B cell (primary cell): ENCODE data around the gene LSM14A. TPM values are rescaled to one million over a fixed set of nuclear protein-coding genes. Genes with fewer than 3 reads are reported as not detected.
"Not testable (repeated sequence)": the region's sequence is repeated elsewhere in the genome, so short reads cannot be mapped to it uniquely, and the experiment has no call there.

ENCODE experiments used
- ATAC-seq: fragments of 200-7000 bp; cut with Tn5 transposase; one replicate; pipeline ENCODE4 v1.10.0; 2021; ENCODE audit warnings: low read depth, mild to moderate bottlenecking, moderate number of reproducible peaks, moderate library complexity
- CTCF ChIA-PET: fragments of 350-600 bp; sonication (Branson Sonifier 250); formaldehyde crosslinking; loops from one replicate; lab custom pipeline; 2021; ENCODE audit warnings: antibody characterized with exemption, inconsistent platforms; lab: Charles Lee
- POLR2A ChIA-PET: fragments of 350-600 bp; sonication (Branson Sonifier 250); formaldehyde crosslinking; loops from one replicate; lab custom pipeline; 2021; ENCODE audit warnings: antibody characterized with exemption; lab: Charles Lee
- DNase-seq: peaks from one replicate; pipeline ENCODE4 v3.0.0; 2013
- H2AFZ ChIP-seq: 2 replicates; pipeline ENCODE4 v1.6.1; 2012; ENCODE audit warnings: mild to moderate bottlenecking, low read depth, low read length; ENCODE audit not compliant: insufficient read depth, poor library complexity, severe bottlenecking
- H3K27ac ChIP-seq, 2 donors: 1 replicate in 1 of 2; 2 replicates in 1 of 2; pipeline ENCODE4 v1.5.1; 2012 to 2013; ENCODE audit warnings: low read length in 2 of 2, mild to moderate bottlenecking in 2 of 2, moderate library complexity in 1 of 2
- H3K27me3 ChIP-seq, 4 experiments: fragments of 200-600 bp in 1 of 4; sonication (generic) in 1 of 4; replicated peaks in 1 of 4; 1 replicate in 2 of 4; 2 replicates in 2 of 4; pipeline versions ENCODE4 v1.6.1 to v1.7.0; 2013 to 2016; ENCODE audit warnings: low read length in 3 of 4, mild to moderate bottlenecking in 2 of 4, mixed read lengths in 1 of 4, moderate library complexity in 1 of 4; ENCODE audit not compliant: insufficient read depth in 4 of 4, control insufficient read depth in 3 of 4; ENCODE audit errors: control extremely low read depth in 1 of 4
- H3K36me3 ChIP-seq, 2 experiments: replicated peaks in 1 of 2; 1 replicate in 1 of 2; 2 replicates in 1 of 2; pipeline versions ENCODE4 v1.6.1 to v1.7.1; 2013; ENCODE audit warnings: low read length in 1 of 2; ENCODE audit not compliant: insufficient read depth in 2 of 2, control insufficient read depth in 1 of 2; ENCODE audit errors: control extremely low read depth in 1 of 2, extremely low read depth in 1 of 2
- H3K4me1 ChIP-seq, 2 donors: fragments of 200-600 bp in 1 of 2; sonication (generic) in 1 of 2; 1 replicate in 1 of 2; 2 replicates in 1 of 2; pipeline versions ENCODE4 v1.5.1 to v1.6.1; 2013 to 2017; ENCODE audit warnings: low read length in 2 of 2; ENCODE audit not compliant: control insufficient read depth in 2 of 2, insufficient read depth in 2 of 2
- H3K4me2 ChIP-seq: replicated peaks from 2 replicates; pipeline ENCODE3; 2012; ENCODE audit warnings: mild to moderate bottlenecking, low read depth, low read length; ENCODE audit not compliant: poor library complexity, severe bottlenecking
- H3K4me3 ChIP-seq, 5 experiments: fragments of 200-600 bp in 1 of 5; sonication (generic) in 1 of 5; 1 replicate in 3 of 5; 2 replicates in 2 of 5; pipeline versions ENCODE4 v1.5.1 to v1.7.0; 2011 to 2016; ENCODE audit warnings: low read length in 4 of 5, mild to moderate bottlenecking in 4 of 5, low read depth in 2 of 5, control low read depth in 1 of 5, moderate library complexity in 1 of 5; ENCODE audit not compliant: insufficient read depth in 1 of 5; ENCODE audit errors: control extremely low read depth in 1 of 5, extremely low read depth in 1 of 5
- H3K79me2 ChIP-seq: fragments of 200-600 bp; sonication (generic); one replicate; pipeline ENCODE4 v1.6.0; 2016; ENCODE audit warnings: low read length; ENCODE audit not compliant: control insufficient read depth, insufficient read depth
- H3K9ac ChIP-seq: fragments of 200-600 bp; sonication (generic); 2 replicates; pipeline ENCODE4 v1.6.1; 2017; ENCODE audit warnings: mild to moderate bottlenecking, low read length, moderate library complexity
- H3K9me3 ChIP-seq, 3 donors: one replicate each; pipeline versions ENCODE4 v1.6.1 to v1.7.1; 2013; ENCODE audit warnings: low read length in 2 of 3; ENCODE audit not compliant: control insufficient read depth in 2 of 3, insufficient read depth in 1 of 3; ENCODE audit errors: control extremely low read depth in 1 of 3
- H4K20me1 ChIP-seq: 2 replicates; pipeline ENCODE4 v1.6.0; 2012; ENCODE audit warnings: mild to moderate bottlenecking, low read length; ENCODE audit not compliant: insufficient read depth, control insufficient read depth, poor library complexity, severe bottlenecking
- H3K27ac Mint-ChIP-seq: one replicate; pipeline ENCODE4 v1.8.0; 2021; ENCODE audit warnings: mixed read lengths
- H3K27me3 Mint-ChIP-seq: one replicate; pipeline ENCODE4 v1.8.0; 2021; ENCODE audit warnings: mixed read lengths
- H3K4me1 Mint-ChIP-seq: one replicate; pipeline ENCODE4 v1.8.0; 2021; ENCODE audit warnings: mixed read lengths
- H3K4me3 Mint-ChIP-seq: one replicate; pipeline ENCODE4 v1.8.0; 2021; ENCODE audit warnings: mixed read lengths
- H3K9me3 Mint-ChIP-seq: one replicate; pipeline ENCODE4 v1.8.0; 2022; ENCODE audit warnings: mixed read lengths; ENCODE audit not compliant: insufficient read depth
- EZH2 ChIP-seq: IDR thresholded peaks from 2 replicates; pipeline ENCODE4 v1.6.1; 2012; ENCODE audit warnings: borderline replicate concordance, low read depth, mild to moderate bottlenecking, moderate library complexity, low read length; ENCODE audit not compliant: insufficient read depth, poor library complexity, severe bottlenecking
- WGBS: methylation state at CpG from one replicate; pipeline ENCODE4 v1.1.5; 2013; ENCODE audit warnings: missing lambda C conversion rate; ENCODE audit not compliant: insufficient coverage; 5-methylcytosine and 5-hydroxymethylcytosine counted together
- intact Hi-C: fragments of 100-400 bp; cut with micrococcal nuclease; formaldehyde crosslinking; loops from one replicate; pipeline ENCODE4 v1.10.0; 2022
- polyA plus RNA-seq: library from polyadenylated mRNA; depleted of rRNA; stranded (reverse); fragments of >200 nt; gene quantifications from 2 replicates; pipeline ENCODE4 v1.2.3, GENCODE V29; 2012
- total RNA-seq, 2 donors: library from RNA; stranded (reverse); fragments of 120-200 nt in 1 of 2; gene quantifications; 1 replicate in 1 of 2; 2 replicates in 1 of 2; pipeline versions ENCODE4 v1.2.3 to v1.2.4, GENCODE V29; 2013 to 2022
- TF ChIP-seq, protein P1 (sequence below): fragments of 200-600 bp; IDR thresholded peaks from one replicate; pipeline ENCODE4 v1.8.0; 2022; ENCODE audit warnings: antibody characterized with exemption, mild to moderate bottlenecking

The LSM14A gene
- total and polyA plus RNA-seq, 2 donors (not counting 1 experiment from before 2014, with no cell fraction given): 90.7 to 163 TPM

DNA sequence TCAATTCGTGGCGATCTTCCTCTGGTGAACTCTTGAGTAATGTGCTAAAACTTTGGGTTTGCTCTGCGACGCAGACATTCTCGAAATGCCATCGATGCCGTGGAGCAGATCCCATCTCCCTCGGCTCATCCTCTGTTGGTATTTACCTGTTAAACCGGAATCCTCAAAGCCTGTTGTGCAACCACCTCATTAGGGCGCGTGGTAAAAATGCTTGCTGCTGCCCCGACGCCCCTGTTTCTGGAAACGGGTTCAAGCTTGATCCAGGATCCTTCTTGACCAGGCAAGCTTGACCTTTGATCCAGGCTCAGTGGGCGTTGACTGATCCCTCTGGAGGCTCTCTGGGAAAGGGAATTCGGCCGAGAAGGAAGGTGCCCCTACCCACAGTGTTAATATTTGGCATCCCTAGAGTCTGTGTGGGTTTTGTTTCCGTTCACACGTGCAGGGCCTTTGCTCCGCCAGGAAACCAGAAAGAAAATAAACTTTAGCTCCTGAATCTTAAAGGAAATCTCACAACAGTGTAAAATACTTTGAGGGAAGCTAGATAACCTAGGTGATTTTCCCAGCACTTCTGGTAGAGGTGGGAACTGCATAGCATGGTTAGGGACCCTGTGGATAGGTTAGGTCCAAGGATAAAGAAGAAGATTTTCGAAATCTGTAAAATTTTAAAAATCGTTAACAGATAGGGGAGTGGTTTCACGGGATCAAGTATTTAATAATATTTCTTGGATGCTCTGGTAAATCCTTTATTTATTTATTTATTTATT lies 1.1 kb downstream of the LSM14A start:
- DNase-seq (no peak), ATAC-seq (no peak)
- Mint-ChIP-seq H3K27ac (peak overlapping the region; percentile 98), H3K4me3 (peak overlapping the region; percentile 97), H3K4me1 (peaks cover 59% of the 10 kb centered on the region), H3K9me3 (no peaks in the 10 kb centered on the region), H3K27me3 (no peaks in the 10 kb centered on the region)
- Histone ChIP-seq H3K27me3 (no peaks in the 10 kb centered on the region), H2AFZ (peak overlapping the region; percentile 81), H3K4me2 (peak overlapping the region; percentile 76), H3K27ac (peak overlapping the region; percentile 94 to 99), H3K79me2 (peaks cover 85% of the 10 kb centered on the region), H3K36me3 (peaks cover 3 to 12% of the 10 kb centered on the region in 2 experiments), H3K4me3 (peak overlapping the region; percentile 83 to 96 (median 92)), H3K9me3 (no peaks in the 10 kb centered on the region), H4K20me1 (peaks cover 6% of the 10 kb centered on the region), H3K9ac (peak overlapping the region; percentile 95), H3K4me1 (peaks cover 63 to 69% of the 10 kb centered on the region in 2 donors)
- ChIA-PET POLR2A (interaction anchor here (0.9 to 1.1 kb wide), 2 partner anchors 28 to 96 kb away, joined by 3 to 4 read pairs; no protein-coding TSS in a partner anchor), CTCF (interaction anchor here (0.6 to 2.1 kb wide), 6 partner anchors 21 to 395 kb away, joined by 3 to 12 read pairs (median 4); no protein-coding TSS in a partner anchor)
- intact Hi-C loops: loop anchor here (2.0 to 10.0 kb wide), 2 partner anchors 81 to 255 kb away; partner anchors contain the start of genes GARRE1 and UBA2
- under 1% methylated on average over 15 of the region's 23 CpGs for WGBS
- TF ChIP-seq EZH2: no peak
- TF ChIP-seq, protein P1, sequence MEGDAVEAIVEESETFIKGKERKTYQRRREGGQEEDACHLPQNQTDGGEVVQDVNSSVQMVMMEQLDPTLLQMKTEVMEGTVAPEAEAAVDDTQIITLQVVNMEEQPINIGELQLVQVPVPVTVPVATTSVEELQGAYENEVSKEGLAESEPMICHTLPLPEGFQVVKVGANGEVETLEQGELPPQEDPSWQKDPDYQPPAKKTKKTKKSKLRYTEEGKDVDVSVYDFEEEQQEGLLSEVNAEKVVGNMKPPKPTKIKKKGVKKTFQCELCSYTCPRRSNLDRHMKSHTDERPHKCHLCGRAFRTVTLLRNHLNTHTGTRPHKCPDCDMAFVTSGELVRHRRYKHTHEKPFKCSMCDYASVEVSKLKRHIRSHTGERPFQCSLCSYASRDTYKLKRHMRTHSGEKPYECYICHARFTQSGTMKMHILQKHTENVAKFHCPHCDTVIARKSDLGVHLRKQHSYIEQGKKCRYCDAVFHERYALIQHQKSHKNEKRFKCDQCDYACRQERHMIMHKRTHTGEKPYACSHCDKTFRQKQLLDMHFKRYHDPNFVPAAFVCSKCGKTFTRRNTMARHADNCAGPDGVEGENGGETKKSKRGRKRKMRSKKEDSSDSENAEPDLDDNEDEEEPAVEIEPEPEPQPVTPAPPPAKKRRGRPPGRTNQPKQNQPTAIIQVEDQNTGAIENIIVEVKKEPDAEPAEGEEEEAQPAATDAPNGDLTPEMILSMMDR: no peak

DNA sequence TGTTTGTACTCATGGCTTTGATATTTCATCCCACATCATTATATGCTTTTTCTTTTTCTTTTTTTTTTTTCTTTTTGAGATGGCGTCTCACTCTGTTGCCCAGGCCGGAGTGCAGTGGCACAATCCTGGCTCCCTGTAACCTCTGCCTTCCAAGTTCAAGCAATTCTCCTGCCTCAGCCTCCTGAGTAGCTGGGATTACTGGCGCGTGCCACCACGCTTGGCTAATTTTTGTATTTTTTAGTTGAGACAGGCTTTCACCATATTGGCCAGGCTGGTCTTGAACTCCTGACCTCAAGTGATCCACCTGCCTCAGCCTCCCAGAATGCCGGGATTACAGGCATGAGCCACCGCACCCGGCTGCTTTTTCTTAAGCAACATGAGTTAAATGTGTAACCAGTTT lies 2.9 kb downstream of the LSM14A start:
- H3K27ac ChIP-seq: peak overlapping the region in 1 of 2 donors; percentile 94
- not testable (repeated sequence) for H3K27me3 Mint-ChIP-seq, H3K9me3 Mint-ChIP-seq, H2AFZ ChIP-seq, H3K9me3 ChIP-seq, ATAC-seq, H3K27me3 ChIP-seq, DNase-seq
- H3K79me2 ChIP-seq: peaks cover 94% of the 10 kb centered on the region
- peaks cover 5 to 18% of the 10 kb centered on the region in 2 experiments for H3K36me3 ChIP-seq
- peaks cover 63 to 78% of the 10 kb centered on the region in 2 donors for H3K4me1 ChIP-seq
- intact Hi-C loops: loop anchor here (10.0 kb wide), 1 partner anchor 80 kb away; the partner anchor contains the start of gene GARRE1
- H3K4me3 ChIP-seq: peak overlapping the region in 1 of 5 experiments; percentile 83
- Mint-ChIP-seq H3K4me3 (peak overlapping the region; percentile 61), H3K4me1 (peaks cover 71% of the 10 kb centered on the region), H3K27ac (peak overlapping the region; percentile 68)
- H4K20me1 ChIP-seq: peaks cover 19% of the 10 kb centered on the region
- POLR2A ChIA-PET: interaction anchor here (0.6 kb wide), 1 partner anchor 18 kb away, joined by 10 read pairs; no protein-coding TSS in a partner anchor
- H3K9ac ChIP-seq: peak overlapping the region; percentile 14
- WGBS: 82% methylated on average over 2 of the region's 8 CpGs
- CTCF ChIA-PET: interaction anchor here (1.7 kb wide), 1 partner anchor 163 kb away, joined by 5 read pairs; no protein-coding TSS in a partner anchor
- H3K4me2 ChIP-seq: peak overlapping the region; percentile 76
